OCI-LY7 (cell line): ENCODE data around the gene CHAC2.

Source experiments
- CTCF ChIP-seq: fragments of 200-600 bp; sonication (generic); conservative IDR thresholded peaks from 2 replicates; pipeline ENCODE4 v1.5.1; 2014; ENCODE audit warnings: mild to moderate bottlenecking, antibody characterized with exemption, low read length, moderate library complexity, mixed read lengths
- EZH2phosphoT487 ChIP-seq: fragments of 200-600 bp; sonication (generic); IDR thresholded peaks from 2 replicates; pipeline ENCODE4 v1.6.1; 2018; ENCODE audit warnings: low read depth, borderline replicate concordance, mild to moderate bottlenecking, mixed run types, antibody characterized with exemption, low read length, moderate library complexity, mixed read lengths

- no peak for TF ChIP-seq CTCF
- TF ChIP-seq EZH2phosphoT487, result no peak
These were observed 25.7 kb downstream of the CHAC2 start for GRCh38 chr2:53793261-53793660.
